ENCODE results near the gene IPO9.
"Not testable (repeated sequence)": the region's sequence is repeated elsewhere in the genome, so short reads cannot be mapped to it uniquely, and the experiment has no call there.

IPO9 gene

DNA sequence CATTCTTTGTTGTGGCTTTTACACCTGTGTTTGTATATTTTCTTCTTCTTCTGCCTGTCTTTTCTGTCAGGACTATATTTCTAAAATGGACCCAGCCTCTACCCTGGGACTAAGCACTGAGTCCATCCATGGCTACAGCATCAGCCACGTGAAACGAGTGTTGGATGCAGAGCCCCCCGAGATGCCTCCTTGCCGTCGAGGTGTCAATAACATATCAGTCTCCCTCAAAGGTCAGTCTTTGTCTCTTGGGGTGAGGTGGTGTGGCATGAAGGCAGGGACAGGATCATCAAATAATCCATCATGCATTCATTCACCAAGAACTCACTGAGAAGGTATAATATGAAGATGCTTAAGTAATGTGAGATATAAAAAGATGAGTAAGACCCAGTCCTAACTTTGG lies 19.1 kb upstream of the IPO9 start:
- DNase-seq (ENCODE audit: low read depth): no peak

DNA sequence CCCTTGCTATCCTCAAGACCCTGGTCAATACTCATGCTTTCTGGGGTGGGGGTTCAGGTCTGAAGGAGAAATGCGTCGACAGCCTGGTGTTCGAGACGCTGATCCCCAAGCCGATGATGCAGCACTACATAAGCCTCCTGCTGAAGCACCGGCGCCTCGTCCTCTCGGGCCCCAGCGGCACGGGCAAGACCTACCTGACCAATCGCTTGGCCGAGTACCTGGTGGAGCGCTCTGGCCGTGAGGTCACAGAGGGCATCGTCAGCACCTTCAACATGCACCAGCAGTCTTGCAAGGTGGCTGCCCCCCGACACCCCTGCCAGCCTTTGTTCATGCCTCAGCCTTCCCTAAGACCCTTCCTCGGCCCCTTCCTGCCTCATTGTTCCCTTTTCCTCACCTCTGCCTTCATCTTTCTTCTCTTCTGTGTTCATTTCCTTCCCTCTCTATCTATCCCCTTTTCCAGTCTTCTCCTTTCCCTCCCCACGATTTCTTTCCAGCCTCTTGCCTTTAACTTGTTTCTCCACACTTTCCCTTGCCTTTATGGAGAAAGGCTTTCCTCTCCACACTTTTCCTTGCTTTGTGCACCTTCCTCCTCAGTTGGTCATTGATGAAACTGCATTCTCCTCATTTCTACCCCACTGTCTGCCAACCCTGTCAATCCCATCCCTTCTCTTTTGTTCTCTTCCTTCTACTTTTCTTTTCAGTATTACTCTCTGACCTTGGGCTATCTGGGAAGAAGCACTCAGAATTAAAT lies 18.3 kb upstream of the IPO9 start:
- DNase-seq (ENCODE audit: low read depth): no peak

DNA sequence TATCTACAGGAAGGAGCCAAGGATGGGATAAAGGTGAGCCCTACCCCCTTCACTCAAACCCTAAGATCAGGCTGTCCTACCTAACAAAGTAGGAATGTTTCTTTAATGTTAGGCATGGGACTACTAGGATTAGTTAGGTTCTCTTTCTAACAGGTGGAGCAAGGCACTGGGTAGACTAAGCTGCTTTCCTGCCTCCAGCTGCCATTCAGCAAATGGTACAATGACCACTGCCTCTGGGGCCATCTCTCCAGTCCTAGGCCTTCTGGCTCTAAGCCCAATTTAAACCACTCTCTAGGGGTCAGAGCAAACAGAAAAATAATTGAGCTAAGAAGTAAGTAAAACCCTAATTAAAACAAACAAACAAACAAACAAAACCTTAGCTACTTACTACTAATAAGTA lies 15.7 kb upstream of the IPO9 start:
- no peak for DNase-seq (ENCODE audit: low read depth)

DNA sequence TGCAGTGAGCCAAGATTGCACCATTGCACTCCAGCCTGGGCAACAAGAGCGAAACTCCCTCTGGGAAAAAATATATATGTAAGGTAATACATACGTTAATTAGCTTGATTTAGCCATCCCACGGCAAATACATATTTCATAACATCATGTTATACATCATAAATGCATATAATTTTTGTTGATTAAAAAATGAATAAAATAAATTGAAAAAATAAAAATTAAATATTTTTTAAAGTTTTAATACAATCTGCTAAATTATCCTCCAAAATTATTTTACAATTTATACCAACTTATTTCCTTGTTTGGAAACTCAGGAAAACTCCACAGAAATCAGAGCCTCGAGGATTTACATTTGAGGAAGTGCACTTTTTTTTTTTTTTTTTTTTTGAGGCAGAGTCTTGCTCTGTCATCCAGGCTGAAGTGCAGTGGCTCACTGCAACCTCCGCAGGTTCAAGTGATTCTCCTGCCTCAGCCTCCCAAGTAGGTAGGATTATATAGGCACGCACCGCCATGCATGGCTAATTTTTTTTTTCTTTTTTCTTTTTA lies 12.6 kb upstream of the IPO9 start:
- DNase-seq (ENCODE audit: low read depth): no peak

DNA sequence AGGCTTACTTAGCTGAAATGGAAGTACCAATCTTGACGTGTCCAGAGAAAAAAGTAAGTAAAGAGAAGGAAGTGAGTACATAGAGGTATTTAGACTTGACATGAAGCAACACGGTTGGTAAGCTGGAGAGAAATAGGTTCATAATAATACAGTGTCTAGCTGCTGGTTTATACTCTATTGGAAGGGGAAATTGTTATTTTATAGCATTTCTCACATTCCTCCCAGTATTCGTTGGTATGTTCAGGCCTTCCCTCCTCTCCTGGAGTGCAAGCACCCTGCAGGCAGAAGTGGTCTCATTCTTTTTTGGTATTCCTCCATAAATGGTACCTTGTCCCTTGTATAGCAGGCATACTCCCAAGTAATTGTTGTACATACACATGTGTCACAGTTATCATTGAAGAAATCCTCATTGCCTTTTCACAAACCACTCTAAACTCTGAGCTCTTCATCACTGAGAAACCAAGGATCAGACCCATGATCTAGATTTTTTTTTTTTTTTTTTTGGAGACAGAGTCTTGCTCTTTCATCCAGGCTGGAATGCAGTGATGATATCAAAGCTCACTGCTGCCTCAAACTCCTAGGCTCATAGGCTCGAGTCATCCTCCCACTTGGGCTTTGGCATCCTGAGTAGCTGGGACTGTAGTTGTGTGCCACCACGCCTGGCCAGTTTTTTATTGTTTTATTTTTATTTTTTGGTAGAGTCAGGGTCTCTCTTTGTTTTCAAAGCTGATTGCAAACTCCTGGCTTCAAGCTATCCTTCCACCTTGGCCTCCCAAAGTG lies 9.8 kb upstream of the IPO9 start:
- no peak for DNase-seq (ENCODE audit: low read depth)

DNA sequence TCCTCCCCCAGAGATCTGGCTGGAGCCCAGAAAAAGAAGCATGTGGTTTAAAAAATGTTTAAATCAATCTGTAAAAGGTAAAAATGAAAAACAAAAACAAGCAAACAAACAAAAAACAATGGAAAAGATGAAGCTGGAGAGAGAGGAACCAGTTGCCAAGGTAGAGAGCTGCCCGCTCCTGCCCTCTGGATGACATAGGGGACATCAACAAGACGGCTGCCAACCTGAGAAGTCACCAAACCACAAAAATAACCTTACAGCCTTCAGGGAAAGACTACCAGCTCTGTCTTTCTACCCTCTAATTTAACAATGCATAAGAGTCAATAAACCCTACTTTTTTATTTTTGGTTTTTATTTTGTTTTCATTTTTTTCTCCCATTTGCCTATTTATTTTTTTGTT lies 8.5 kb upstream of the IPO9 start:
- no peak for DNase-seq (ENCODE audit: low read depth)

DNA sequence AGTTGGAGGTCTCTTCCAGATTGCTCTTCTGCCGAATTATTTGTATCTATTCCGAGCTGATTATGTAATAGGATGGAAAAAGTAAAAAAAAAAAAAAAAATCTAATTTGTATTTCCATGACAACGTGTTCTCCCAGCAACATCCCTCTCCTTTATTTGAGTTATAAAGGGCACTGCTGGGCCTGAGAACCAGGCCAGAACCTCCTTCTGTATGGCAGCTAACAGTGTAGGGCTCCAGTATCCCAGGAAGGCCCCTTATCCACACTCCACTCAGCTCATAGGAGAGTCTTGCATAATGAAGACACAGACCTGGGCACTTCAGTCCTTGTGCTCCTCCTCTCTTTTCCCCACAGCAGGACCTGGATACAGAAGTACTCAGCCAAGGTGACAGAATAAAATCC lies 3.7 kb upstream of the IPO9 start:
- no peak for DNase-seq (ENCODE audit: low read depth)

DNA sequence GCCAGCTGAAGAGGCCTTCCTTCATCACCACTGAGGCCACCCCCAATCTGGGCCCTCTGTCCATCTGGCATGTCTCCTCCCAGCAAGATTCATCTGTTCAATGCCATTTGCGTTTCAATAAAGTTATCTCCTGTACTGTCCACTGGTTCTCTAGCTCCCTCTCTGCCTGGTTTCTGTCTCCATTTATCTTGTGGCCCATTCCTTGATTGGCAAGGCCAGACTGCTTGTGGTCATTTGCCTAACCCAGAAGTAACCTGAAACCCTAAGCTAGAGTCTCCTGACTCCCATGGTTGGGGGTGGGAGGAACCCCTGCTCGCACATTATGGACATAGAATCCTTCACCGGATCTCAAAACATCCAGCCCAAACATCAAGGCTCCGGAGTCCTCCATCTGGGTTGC lies 2.1 kb upstream of the IPO9 start:
- DNase-seq (ENCODE audit: low read depth): no peak

DNA sequence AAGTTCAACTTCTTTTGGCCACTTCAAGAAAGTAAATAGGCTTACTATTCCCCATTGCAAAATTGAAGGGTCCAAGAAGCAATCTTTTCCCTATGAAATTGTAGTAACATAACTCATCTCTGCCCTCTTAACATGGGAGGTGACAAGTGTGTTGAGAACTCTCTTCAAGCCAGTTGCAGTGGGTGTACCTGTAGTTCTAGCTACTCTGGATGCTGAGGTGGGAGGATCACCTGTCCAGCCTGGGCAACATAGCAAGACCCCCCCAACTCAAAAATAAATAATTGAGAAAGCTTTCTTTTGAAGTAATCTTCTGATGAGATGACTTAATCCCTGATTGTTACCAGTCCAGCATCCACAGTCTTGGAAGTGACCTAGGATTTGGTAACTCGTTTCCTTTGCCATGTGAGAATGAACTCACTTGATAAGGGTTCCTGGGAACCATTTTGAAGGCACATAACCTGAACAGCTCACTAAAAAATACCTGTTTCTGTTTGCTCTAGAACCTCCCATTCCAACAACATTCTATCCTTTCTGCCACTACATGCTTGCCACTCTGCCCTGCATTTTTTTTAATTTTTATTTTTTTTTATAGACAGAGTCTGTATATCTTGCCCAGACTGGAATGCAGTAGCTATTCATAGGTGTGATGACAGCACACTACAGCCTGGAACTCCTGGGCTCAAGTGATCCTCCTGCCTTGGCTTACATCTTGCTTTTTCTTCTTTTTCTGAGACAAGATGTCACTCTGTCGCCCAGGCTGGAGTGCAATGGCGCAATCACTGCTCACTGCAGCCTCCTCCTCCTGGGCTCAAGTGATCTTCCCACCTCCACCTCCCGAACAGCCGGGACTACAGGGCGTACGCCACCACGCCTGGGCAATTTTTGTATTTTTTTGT lies 1.4 kb upstream of the IPO9 start:
- no peak for DNase-seq (ENCODE audit: low read depth)

DNA sequence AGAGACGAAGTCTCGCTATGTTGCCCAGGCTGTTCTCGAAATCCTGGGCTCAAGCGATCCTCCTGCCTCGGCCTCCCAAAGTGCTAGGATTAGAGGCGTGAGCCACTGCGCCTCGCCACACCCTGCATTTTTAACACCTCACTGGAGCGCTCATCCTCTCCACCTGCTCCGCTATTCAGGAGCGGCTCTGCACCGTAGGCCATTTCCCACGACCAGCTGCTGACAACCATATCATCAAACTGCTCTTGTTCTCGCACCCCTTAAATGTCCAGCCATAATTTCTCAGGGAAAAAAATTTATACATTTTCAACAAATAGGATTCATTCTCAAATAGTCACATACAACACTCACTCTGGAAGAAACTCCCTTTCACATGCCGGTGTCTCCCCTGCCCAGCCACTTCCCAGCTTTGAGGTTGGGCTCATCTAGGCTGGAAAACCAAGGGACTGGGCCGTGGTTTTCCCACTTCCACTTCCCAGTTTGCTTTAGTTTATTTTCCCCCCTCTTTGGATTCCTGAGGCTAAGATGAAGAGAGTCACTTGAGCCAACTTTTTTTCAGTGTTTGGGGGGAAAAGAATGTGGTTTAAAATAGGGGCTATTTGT lies 639 bp upstream of the IPO9 start:
- no peak for DNase-seq (ENCODE audit: low read depth)

DNA sequence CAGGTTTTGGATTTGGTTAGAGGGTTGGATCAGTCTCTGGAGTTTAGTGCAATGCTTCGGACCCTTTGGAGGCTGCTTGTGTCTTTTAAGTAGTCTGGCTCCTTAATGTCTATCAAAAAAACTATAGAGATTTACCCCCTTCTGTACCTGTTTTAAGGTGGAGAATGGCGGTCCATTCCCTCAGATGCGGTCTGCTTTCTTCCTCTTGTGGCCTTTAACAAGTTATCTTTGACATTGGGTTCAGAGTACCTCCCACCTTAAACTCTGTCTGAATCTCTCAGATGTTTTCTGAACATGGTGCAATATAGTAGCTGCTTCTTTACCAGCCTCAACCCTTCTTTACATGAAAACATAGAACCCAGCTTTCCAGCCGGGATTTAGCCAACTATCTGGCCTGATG lies 2.4 kb downstream of the IPO9 start:
- no peak for DNase-seq (ENCODE audit: low read depth)

DNA sequence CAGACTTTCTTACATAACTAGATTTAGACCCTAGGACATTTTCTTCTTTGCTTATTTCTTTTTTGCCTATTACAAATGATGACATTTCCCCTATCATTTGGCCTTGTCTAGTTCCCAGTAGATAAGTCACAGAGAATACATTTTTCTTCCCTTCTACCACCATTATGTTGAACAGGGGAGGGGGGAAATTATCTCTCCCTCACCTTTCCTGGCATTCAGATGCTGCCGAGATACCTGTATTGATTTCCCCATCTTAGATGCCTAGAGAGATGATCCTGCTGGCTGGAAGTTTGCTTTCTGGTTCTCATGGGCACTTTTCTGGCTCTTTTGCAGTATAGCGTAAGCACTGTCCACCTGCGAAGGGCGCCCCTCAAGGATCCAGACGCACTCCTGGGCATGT lies 5.7 kb downstream of the IPO9 start:
- DNase-seq (ENCODE audit: low read depth): no peak

DNA sequence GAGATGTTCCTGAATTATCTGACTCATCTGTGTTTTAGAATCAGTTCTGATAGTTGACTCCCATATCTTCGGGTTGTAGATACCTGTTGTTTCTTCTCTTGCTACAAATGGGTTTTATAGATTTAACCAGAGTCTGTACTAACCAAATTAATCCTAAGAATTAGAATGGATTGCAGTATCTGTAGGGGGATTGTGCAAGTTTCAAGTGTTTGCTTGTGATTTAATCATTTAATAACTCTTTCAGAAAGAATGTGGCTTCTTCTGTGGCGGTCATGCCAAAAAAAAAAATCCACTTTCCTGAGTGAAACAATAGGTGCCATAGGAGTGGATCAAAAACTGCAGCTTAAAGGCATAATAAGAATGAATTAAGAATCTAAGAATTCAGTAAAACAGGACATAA lies 9.4 kb downstream of the IPO9 start:
- no peak for DNase-seq (ENCODE audit: low read depth)

DNA sequence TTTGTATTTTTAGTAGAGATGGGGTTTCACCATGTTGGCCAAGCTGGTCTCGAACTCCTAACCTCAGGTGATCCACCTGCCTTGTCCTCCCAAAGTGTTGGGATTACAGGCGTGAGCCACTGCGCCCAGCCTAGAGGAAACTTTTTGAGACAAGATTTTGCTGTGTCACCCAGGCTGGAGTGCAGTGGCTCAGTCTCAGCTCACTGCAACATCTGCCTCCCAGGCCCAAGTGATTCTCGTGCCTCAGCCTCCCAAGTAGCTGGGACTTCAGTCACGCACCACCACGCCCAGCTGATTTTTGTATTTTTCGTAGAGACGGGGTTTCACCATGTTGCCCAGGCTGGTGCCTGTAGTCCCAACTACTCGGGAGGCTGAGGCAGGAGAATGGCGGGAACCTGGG lies 10.1 kb downstream of the IPO9 start:
- DNase-seq (ENCODE audit: low read depth): not testable (repeated sequence)

DNA sequence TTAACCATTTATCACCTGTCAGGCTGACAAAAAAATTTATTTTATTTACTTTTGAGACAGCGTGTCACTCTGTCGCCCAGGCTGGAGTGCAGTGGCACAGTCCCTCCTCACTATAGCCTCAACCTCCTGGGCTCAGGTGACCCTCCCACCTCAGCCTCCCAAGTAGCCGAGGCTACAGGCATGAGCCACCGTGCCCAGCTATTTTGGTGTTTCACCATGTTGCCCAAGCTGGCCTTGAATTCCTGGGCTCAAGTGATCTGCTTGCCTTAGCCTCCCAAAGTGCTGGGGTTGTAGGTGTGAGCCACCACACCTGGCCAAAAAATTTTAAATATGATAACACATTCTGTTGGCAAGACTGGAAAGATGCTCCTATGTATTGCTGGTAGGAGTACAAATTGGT lies 11.1 kb downstream of the IPO9 start:
- no peak for DNase-seq (ENCODE audit: low read depth)

DNA sequence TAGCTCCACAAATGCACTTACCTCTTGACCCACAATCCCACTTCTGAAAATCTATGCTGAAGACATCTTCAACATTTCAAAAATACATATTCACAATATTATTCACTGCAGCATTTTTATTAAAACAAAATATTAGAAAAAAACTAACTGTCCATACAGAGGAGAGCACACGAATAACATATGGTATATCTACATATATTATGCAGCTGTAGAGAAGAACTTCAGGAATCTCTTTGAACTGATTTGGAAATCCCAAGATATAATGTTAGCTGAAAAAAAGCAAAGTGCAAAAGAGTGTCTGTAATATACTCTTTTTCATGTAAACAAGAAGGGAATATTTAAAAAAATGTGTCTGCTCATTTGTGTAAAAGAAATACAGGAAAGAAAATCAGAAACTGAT lies 11.5 kb downstream of the IPO9 start:
- DNase-seq (ENCODE audit: low read depth): no peak

DNA sequence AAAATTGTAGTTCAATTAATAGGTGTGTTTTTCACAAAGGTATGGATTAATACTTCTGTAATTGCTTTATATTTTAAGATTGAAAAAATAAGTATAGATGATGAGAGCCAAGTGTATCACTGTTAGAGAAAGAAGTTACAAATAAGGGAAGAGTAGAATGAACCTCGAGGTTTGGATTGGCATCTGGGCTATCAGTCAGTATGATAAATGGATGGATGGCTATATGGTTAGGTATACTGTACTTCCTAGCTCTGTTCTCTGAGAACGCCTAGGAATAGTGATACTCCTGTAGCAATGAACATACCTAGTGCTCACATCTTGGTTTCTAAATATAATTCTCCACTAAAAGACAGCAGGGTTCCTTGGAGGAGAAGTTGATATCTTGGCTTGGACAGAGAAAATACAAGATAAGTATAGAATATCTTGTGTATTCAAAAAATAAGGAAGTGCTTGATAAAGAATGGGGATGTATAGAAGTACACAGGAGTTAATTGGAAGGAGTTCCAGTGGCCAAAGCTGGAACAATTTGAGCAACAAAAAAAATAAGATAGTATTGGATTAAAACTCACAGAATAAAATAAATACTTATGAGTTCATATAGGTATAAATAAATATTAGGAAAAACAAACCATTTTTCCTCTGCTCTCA lies 12.4 kb downstream of the IPO9 start:
- DNase-seq (ENCODE audit: low read depth): no peak

DNA sequence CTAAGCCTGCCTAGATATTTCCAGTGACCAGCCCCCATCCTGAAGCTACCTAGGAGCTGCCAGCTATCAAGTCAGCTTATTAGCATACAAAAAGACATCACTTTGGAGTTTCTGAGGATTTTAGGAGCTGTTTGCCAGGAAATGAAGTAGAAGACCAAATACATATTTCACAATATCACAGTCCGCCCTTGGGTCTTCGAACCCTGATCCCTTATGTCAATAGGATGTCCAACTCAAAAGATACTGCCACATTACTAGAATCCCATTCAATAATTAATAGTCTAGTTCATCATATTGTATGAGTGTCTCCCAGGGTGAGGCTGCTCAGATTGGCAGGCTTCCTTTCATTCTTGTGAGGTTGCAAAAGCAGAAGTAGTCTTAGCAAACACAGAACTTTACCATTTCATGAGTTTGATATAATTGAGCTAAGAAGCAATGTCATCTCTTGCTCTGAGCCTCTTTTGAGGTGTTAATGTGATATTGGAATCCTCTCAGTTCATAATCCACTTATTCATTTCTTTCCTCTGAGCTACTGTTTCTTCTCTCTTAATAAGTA lies 13.6 kb downstream of the IPO9 start:
- no peak for DNase-seq (ENCODE audit: low read depth)

DNA sequence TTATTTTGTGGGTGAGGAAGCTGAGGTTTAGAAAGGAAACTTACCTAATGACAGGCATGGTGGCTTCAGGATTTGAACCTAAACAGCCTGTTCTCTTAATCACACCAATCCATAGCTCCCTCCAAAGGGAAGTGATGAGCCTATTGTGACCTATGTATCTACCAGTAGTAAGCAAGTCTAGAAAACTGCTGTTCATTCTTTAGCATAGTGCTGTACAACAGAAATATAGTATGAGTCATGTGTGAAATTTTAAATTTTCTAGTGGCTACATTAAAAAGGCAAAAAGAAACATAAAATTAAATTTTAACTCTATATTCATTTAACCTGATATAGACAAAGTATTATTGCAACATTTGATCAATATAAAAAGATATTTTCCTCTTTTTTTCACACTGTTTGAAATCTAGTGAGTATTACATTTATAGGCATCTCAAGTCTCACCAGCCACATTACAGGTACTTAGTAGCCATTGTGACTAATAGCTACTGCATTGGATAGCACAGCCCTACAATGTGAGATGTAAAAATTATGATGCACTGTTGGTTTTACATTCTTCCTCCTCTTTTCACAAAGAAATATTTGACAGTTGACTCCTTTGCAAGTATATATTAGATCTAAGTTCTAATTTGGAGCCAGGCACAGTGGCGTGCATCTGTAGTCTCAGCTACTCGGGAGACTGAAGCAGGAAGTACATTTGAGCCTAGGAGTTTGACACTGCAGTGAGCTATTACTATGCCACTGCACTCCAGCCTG lies 16.6 kb downstream of the IPO9 start:
- DNase-seq (ENCODE audit: low read depth): no peak

DNA sequence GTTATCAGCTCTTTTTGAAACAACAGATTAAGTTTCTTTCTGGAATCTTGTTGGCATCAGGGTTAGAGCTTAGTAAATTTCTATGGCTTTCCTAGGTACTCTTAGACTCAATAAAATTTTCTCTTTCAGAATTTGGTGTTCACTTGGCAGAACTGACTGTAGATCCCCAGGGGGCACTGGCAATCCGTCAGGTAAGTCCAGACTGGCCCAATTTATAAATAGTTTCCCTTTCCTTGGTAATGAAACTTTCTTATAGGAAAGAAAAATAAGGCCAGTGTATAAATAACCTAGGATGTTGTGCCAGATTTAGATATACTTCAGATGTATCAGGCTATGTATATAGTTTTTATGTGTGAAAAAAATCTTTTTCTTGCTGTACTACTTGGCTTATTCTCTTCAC lies 18.2 kb downstream of the IPO9 start:
- no peak for DNase-seq (ENCODE audit: low read depth)

DNA sequence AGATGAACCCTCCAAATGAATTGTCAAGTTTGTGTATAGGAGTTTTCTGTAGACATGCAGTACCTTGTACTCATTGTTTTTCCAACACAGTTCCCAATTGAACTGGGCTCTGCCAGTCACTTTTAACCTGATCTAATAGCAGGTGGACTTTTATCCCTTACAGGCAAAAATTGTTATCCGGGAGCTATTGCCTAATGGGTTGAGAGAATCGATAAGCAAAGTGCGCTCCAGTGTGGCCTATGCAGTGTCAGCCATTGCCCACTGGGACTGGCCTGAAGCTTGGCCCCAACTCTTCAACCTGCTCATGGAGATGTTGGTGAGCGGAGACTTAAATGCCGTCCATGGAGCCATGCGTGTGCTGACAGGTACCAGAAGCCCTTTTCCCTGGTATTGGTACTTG lies 19.3 kb downstream of the IPO9 start:
- no peak for DNase-seq (ENCODE audit: low read depth)
